ENCODE data around the gene GK2.

Gene GK2

DNA sequence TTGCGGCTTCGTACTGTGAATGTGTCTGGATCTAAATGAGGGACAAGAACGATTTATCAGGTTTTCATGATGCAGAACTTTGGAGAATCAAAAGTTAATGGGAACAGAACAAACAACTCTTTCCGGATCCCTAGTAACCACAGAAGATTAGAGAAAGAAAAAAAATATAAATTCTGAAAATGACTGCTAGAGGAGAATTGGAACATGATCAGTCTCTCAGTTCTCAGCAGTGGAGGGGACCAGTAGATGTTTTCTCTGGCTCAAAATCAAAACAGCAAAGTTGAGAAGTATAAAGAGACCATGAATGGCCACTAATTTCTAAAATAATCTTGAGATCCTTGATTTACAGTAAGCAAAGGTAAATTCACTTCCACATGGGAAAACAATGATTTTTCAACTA lies 38.1 kb upstream of the GK2 start:
- Histone ChIP-seq H3K4me1 (ENCODE audit: insufficient read depth, low read length) (no peaks in the 10 kb centered on the region), H2AFZ (ENCODE audit: low read depth, low read length) (no peak overlapping the region), H3K4me2 (ENCODE audit: insufficient read depth, low read length) (no peak overlapping the region), H3K9ac (ENCODE audit: low read depth, low read length) (no peak overlapping the region), H3K79me2 (ENCODE audit: insufficient read depth, low read length) (no peaks in the 10 kb centered on the region), H4K20me1 (ENCODE audit: insufficient read depth, low read length) (no peaks in the 10 kb centered on the region), H3K4me3 (ENCODE audit: low read depth in 1 of 2, low read length in 2 of 2) (no peak overlapping the region), H3K27ac (ENCODE audit: low read length) (no peak overlapping the region), H3K36me3 (ENCODE audit: insufficient read depth, low read length) (no peaks in the 10 kb centered on the region), H3K9me3 (ENCODE audit: insufficient read depth, low read length, severe bottlenecking) (no peaks in the 10 kb centered on the region), H3K27me3 (ENCODE audit: insufficient read depth, low read length, poor library complexity) (no peaks in the 10 kb centered on the region)
- no peak for ATAC-seq (ENCODE audit: insufficient read depth, low read depth)
- TF ChIP-seq EZH2 (IDR thresholded peaks at IDR 0.05; ENCODE audit: borderline replicate concordance, low read depth, low read length, severe bottlenecking) (no peak), CTCF (IDR thresholded peaks at IDR 0.05; ENCODE audit: borderline replicate concordance, extremely low read depth, low read length, poor library complexity, severe bottlenecking) (no peak)
- DNase-seq = no peak

- no peak overlapping the region for H3K9ac ChIP-seq (ENCODE audit: low read depth, low read length)
- ATAC-seq (ENCODE audit: insufficient read depth, low read depth) (no peak), DNase-seq (no peak)
- H4K20me1 ChIP-seq (ENCODE audit: insufficient read depth, low read length) = no peaks in the 10 kb centered on the region
- no peaks in the 10 kb centered on the region for H3K27me3 ChIP-seq (ENCODE audit: insufficient read depth, low read length, poor library complexity)
- H3K36me3 ChIP-seq (ENCODE audit: insufficient read depth, low read length) = no peaks in the 10 kb centered on the region
- no peak overlapping the region for H3K27ac ChIP-seq (ENCODE audit: low read length)
- H3K4me3 ChIP-seq (ENCODE audit: low read depth in 1 of 2, low read length in 2 of 2) = no peak overlapping the region
- no peaks in the 10 kb centered on the region for H3K4me1 ChIP-seq (ENCODE audit: insufficient read depth, low read length)
- H2AFZ ChIP-seq (ENCODE audit: low read depth, low read length) = no peak overlapping the region
- no peak for TF ChIP-seq EZH2 (IDR thresholded peaks at IDR 0.05; ENCODE audit: borderline replicate concordance, low read depth, low read length, severe bottlenecking)
- TF ChIP-seq CTCF (IDR thresholded peaks at IDR 0.05; ENCODE audit: borderline replicate concordance, extremely low read depth, low read length, poor library complexity, severe bottlenecking) = no peak
- no peaks in the 10 kb centered on the region for H3K79me2 ChIP-seq (ENCODE audit: insufficient read depth, low read length)
- no peak overlapping the region for H3K4me2 ChIP-seq (ENCODE audit: insufficient read depth, low read length)
- H3K9me3 ChIP-seq (ENCODE audit: insufficient read depth, low read length, severe bottlenecking) = no peaks in the 10 kb centered on the region
These were observed 37.3 kb upstream of the GK2 start for GRCh38 chr4:79445371-79445781.

- no peak overlapping the region for H3K27ac ChIP-seq (ENCODE audit: low read length)
- no peaks in the 10 kb centered on the region for H4K20me1 ChIP-seq (ENCODE audit: insufficient read depth, low read length)
- no peak overlapping the region for H3K9ac ChIP-seq (ENCODE audit: low read depth, low read length)
- no peak overlapping the region for H2AFZ ChIP-seq (ENCODE audit: low read depth, low read length)
- ATAC-seq (ENCODE audit: insufficient read depth, low read depth) (no peak), DNase-seq (no peak)
- no peak overlapping the region for H3K4me3 ChIP-seq (ENCODE audit: low read depth in 1 of 2, low read length in 2 of 2)
- TF ChIP-seq CTCF (IDR thresholded peaks at IDR 0.05; ENCODE audit: borderline replicate concordance, extremely low read depth, low read length, poor library complexity, severe bottlenecking) (no peak), EZH2 (IDR thresholded peaks at IDR 0.05; ENCODE audit: borderline replicate concordance, low read depth, low read length, severe bottlenecking) (no peak)
- no peak overlapping the region for H3K4me2 ChIP-seq (ENCODE audit: insufficient read depth, low read length)
- no peaks in the 10 kb centered on the region for H3K79me2 ChIP-seq (ENCODE audit: insufficient read depth, low read length)
- H3K36me3 ChIP-seq (ENCODE audit: insufficient read depth, low read length) = no peaks in the 10 kb centered on the region
- H3K4me1 ChIP-seq (ENCODE audit: insufficient read depth, low read length) = no peaks in the 10 kb centered on the region
- H3K27me3 ChIP-seq (ENCODE audit: insufficient read depth, low read length, poor library complexity) = no peaks in the 10 kb centered on the region
- no peaks in the 10 kb centered on the region for H3K9me3 ChIP-seq (ENCODE audit: insufficient read depth, low read length, severe bottlenecking)
These were observed 34.4 kb upstream of the GK2 start for GRCh38 chr4:79442422-79442821.

GRCh38 chr4:79439489-79439888 lies 31.5 kb upstream of the GK2 start:
- H3K4me1 ChIP-seq (ENCODE audit: insufficient read depth, low read length) = no peaks in the 10 kb centered on the region
- DNase-seq = no peak
- H3K9me3 ChIP-seq (ENCODE audit: insufficient read depth, low read length, severe bottlenecking) = no peaks in the 10 kb centered on the region
- H3K36me3 ChIP-seq (ENCODE audit: insufficient read depth, low read length) = no peaks in the 10 kb centered on the region
- H3K27ac ChIP-seq (ENCODE audit: low read length) = no peak overlapping the region
- H2AFZ ChIP-seq (ENCODE audit: low read depth, low read length) = no peak overlapping the region
- H3K9ac ChIP-seq (ENCODE audit: low read depth, low read length) = no peak overlapping the region
- H3K4me2 ChIP-seq (ENCODE audit: insufficient read depth, low read length) = no peak overlapping the region
- no peaks in the 10 kb centered on the region for H4K20me1 ChIP-seq (ENCODE audit: insufficient read depth, low read length)
- no peaks in the 10 kb centered on the region for H3K27me3 ChIP-seq (ENCODE audit: insufficient read depth, low read length, poor library complexity)
- no peaks in the 10 kb centered on the region for H3K79me2 ChIP-seq (ENCODE audit: insufficient read depth, low read length)
- ATAC-seq (ENCODE audit: insufficient read depth, low read depth) = no peak
- H3K4me3 ChIP-seq (ENCODE audit: low read depth in 1 of 2, low read length in 2 of 2) = no peak overlapping the region
- TF ChIP-seq CTCF (IDR thresholded peaks at IDR 0.05; ENCODE audit: borderline replicate concordance, extremely low read depth, low read length, poor library complexity, severe bottlenecking) (no peak), EZH2 (IDR thresholded peaks at IDR 0.05; ENCODE audit: borderline replicate concordance, low read depth, low read length, severe bottlenecking) (no peak)

Measured in DND-41 (cell line).